NT2/D1 (cell line): ENCODE results near the gene NDUFAF4.

Experiments
- DNase-seq: peaks from one replicate; pipeline ENCODE4 v3.0.0-alpha.2; 2011; ENCODE audit warnings: low read depth, low spot score
- H3K27me3 ChIP-seq: 2 replicates; pipeline ENCODE4 v1.6.0; 2011; ENCODE audit warnings: mild to moderate bottlenecking; ENCODE audit not compliant: insufficient read length, insufficient read depth
- H3K36me3 ChIP-seq: 2 replicates; pipeline ENCODE4 v1.6.1; 2011; ENCODE audit warnings: mild to moderate bottlenecking, low read length, mixed read lengths; ENCODE audit not compliant: insufficient read depth, insufficient read length
- H3K4me1 ChIP-seq: 2 replicates; pipeline ENCODE4 v1.5.1; 2011; ENCODE audit not compliant: insufficient read depth, insufficient read length
- H3K4me3 ChIP-seq: 2 replicates; pipeline ENCODE4 v1.5.1; 2011; ENCODE audit warnings: low read depth; ENCODE audit not compliant: insufficient read length
- H3K9ac ChIP-seq: 2 replicates; pipeline ENCODE4 v1.6.0; 2011; ENCODE audit warnings: low read depth; ENCODE audit not compliant: insufficient read length
- H3K9me3 ChIP-seq: 2 replicates; pipeline ENCODE4 v1.5.1; 2011; ENCODE audit warnings: mild to moderate bottlenecking, low read length; ENCODE audit not compliant: insufficient read depth
- SUZ12 ChIP-seq: IDR thresholded peaks from 2 replicates; pipeline ENCODE4 v1.6.1; 2011; ENCODE audit not compliant: insufficient read length, insufficient read depth; ENCODE audit errors: extremely low read depth
- YY1 ChIP-seq: IDR thresholded peaks from 2 replicates; pipeline ENCODE4 v1.6.1; 2011; ENCODE audit not compliant: insufficient read length, insufficient read depth
- ZNF274 ChIP-seq: IDR thresholded peaks from 2 replicates; pipeline ENCODE4 v1.6.1; 2011; ENCODE audit warnings: mild to moderate bottlenecking, low read depth, low read length

The NDUFAF4 gene

DNA sequence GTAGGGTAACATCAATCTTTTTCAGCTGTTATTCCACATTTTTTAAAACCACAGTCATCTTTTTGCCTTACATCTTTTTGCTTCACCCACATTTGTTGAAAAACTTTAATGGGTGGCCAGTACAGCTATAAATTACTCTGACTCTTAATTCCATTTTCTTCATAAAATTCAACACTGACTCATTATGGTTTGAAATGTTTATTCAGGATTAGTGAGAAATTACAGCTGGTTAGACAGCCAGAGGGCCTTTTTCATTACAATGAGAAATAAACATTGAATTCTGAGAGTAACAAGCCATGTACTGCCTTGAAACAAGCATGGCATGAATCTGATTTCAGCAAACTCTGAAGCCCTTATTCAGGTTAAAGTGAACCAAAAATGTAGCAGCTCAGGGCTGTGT, 19.5 kb downstream of the NDUFAF4 start:
- no peaks in the 10 kb centered on the region for H3K27me3 ChIP-seq
- no peak for DNase-seq
- TF ChIP-seq ZNF274 (no peak), YY1 (no peak), SUZ12 (no peak)
- H3K4me1 ChIP-seq: no peaks in the 10 kb centered on the region
- no peak overlapping the region for H3K9ac ChIP-seq
- H3K4me3 ChIP-seq: no peak overlapping the region
- H3K36me3 ChIP-seq: no peaks in the 10 kb centered on the region
- H3K9me3 ChIP-seq: no peaks in the 10 kb centered on the region

DNA sequence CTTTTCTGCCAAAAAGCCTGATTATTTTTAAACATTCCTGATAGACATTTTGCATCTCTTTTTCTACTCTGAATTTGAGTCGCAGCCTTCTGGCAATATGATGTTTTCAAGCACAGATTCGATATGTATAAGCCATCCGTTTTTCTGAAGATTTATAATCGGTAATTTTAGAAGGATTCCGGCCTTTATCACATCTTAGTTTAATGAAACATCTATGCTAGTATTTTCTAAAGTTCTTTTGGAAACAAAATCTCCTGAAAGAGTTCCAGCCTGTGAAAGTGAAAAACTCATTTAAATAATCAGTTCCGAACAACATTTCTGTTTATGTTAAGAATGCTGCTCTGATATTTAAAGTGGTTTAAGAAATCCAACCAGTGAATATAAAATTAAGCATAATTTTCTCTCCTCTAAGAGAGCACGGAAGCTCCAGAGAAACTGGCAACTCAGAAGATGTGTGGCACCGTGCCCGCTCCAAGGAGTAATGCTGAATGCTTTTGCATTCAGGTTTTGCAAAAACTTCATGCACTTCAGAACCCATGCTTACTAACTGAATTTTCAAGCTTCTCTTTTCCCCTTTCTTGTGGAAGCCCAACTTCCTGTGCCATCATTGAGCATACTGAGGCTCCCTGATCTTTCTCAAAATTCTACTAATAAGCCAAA, 20.7 kb downstream of the NDUFAF4 start:
- no peaks in the 10 kb centered on the region for H3K36me3 ChIP-seq
- no peak for DNase-seq
- TF ChIP-seq YY1 (no peak), ZNF274 (no peak), SUZ12 (no peak)
- no peak overlapping the region for H3K4me3 ChIP-seq
- no peaks in the 10 kb centered on the region for H3K9me3 ChIP-seq
- H3K27me3 ChIP-seq: no peaks in the 10 kb centered on the region
- no peaks in the 10 kb centered on the region for H3K4me1 ChIP-seq
- H3K9ac ChIP-seq: no peak overlapping the region

DNA sequence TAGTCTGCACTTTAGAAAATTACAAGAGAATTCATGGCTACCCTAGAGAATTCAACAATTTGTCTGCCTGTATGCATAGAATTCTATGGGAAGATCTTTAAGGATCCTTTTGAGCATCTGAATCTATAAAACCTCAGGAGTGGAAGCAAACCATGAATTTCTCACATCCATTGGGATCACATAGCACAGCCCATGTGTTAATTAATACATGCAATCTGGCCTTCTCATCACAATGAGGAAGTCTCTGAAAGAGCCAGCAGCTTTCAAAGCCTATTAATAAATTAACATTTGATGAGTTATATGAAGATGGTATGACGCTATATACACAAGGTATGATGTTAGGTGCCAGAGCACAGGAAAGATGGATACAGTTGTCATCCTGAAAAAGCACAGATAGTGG, 24.7 kb downstream of the NDUFAF4 start:
- no peaks in the 10 kb centered on the region for H3K9me3 ChIP-seq
- TF ChIP-seq SUZ12 (no peak), ZNF274 (no peak), YY1 (no peak)
- H3K9ac ChIP-seq: no peak overlapping the region
- DNase-seq: no peak
- H3K4me1 ChIP-seq: no peaks in the 10 kb centered on the region
- no peaks in the 10 kb centered on the region for H3K36me3 ChIP-seq
- H3K4me3 ChIP-seq: no peak overlapping the region
- no peaks in the 10 kb centered on the region for H3K27me3 ChIP-seq

- no peak overlapping the region for H3K4me3 ChIP-seq
- no peaks in the 10 kb centered on the region for H3K36me3 ChIP-seq
- no peak for DNase-seq
- H3K9ac ChIP-seq: no peak overlapping the region
- H3K27me3 ChIP-seq: no peaks in the 10 kb centered on the region
- TF ChIP-seq ZNF274 (no peak), SUZ12 (no peak), YY1 (no peak)
- no peaks in the 10 kb centered on the region for H3K4me1 ChIP-seq
- peaks cover 9% of the 10 kb centered on the region; the same call in 1 of the 2 replicates for H3K9me3 ChIP-seq
Measured at GRCh38 chr6:96865055-96865405, 32.7 kb downstream of the NDUFAF4 start.

DNA sequence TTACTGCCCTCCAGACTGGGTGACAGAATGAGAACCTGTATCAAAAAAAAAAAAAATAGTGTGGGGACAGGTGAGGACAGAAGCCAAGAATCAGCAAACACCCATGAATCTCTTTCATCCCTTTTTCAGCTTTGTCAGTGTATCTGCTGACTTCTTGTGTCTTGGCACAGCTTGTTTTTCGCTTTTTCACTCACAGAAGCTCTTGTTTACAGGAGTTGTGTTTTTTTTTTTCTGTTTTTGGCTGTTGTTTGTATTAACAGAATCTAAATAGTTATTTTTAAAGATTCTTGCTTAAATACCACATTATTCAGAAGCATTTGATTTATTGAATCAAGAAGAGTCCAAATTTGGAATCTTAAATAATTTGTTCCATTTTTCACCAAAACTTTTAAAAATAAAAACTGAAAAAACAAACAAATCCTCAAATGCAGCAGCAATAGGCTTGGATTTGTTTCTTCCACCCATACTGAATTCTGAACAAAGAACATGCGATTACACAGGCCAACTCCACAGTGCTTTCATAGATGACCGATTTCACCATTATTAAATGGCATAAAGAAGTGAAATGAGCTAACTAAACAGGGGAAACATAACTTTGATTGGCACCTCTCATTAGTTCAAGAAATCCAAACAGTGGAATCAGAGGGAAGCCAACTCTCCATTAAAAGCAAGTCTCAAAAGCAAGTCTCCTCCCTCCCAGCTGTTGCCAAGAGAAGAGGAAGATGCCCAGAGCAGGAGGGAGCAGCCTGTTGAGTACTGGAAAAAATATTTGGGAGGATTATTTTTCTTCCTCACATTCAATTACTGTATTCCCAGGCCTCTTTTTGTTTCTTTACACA, 33.3 kb downstream of the NDUFAF4 start:
- Histone ChIP-seq H3K4me3 (no peak overlapping the region), H3K9me3 (peaks cover 12% of the 10 kb centered on the region; the same call in 1 of the 2 replicates), H3K4me1 (no peaks in the 10 kb centered on the region), H3K9ac (no peak overlapping the region), H3K27me3 (no peaks in the 10 kb centered on the region), H3K36me3 (no peaks in the 10 kb centered on the region)
- TF ChIP-seq YY1 (no peak), ZNF274 (no peak), SUZ12 (no peak)
- DNase-seq: no peak

- no peak for TF ChIP-seq SUZ12
- TF ChIP-seq YY1: no peak
- no peak for TF ChIP-seq ZNF274
- no peaks in the 10 kb centered on the region for H3K4me1 ChIP-seq
- H3K9me3 ChIP-seq: peaks cover 12% of the 10 kb centered on the region; the same call in 1 of the 2 replicates
- no peaks in the 10 kb centered on the region for H3K27me3 ChIP-seq
- no peak for DNase-seq
- no peak overlapping the region for H3K9ac ChIP-seq
- H3K36me3 ChIP-seq: no peaks in the 10 kb centered on the region
- H3K4me3 ChIP-seq: no peak overlapping the region
Measured at GRCh38 chr6:96862560-96862959, 35.1 kb downstream of the NDUFAF4 start.

GRCh38 chr6:96861588-96861987, 36.1 kb downstream of the NDUFAF4 start:
- H3K27me3 ChIP-seq: no peaks in the 10 kb centered on the region

More at GRCh38 chr6:96861588-96861987, 36.1 kb downstream of the NDUFAF4 start:
- Histone ChIP-seq H3K36me3 (no peaks in the 10 kb centered on the region), H3K4me3 (no peak overlapping the region), H3K9me3 (peaks cover 12% of the 10 kb centered on the region; the same call in 1 of the 2 replicates), H3K9ac (no peak overlapping the region), H3K4me1 (no peaks in the 10 kb centered on the region)
- TF ChIP-seq ZNF274 (no peak), YY1 (no peak), SUZ12 (no peak)
- no peak for DNase-seq
